Stimulated activated CD4-positive, alpha-beta T cell treated with anti-CD3 and anti-CD28 coated beads, Interleukin-12 subunit alpha, Interleukin-12 subunit beta, amount 100 ng/mL, for 48 hours (primary cell): Measurements from ENCODE around the gene HCST.
"Not testable (repeated sequence)": the region's sequence is repeated elsewhere in the genome, so short reads cannot be mapped to it uniquely, and the experiment has no call there.

Source experiments
- DNase-seq, 3 donors: peaks; one replicate each; pipeline ENCODE4 v3.0.0-alpha.2; 2020; ENCODE audit warnings: low read depth in 2 of 3, low spot score in 1 of 3

HCST gene

DNA sequence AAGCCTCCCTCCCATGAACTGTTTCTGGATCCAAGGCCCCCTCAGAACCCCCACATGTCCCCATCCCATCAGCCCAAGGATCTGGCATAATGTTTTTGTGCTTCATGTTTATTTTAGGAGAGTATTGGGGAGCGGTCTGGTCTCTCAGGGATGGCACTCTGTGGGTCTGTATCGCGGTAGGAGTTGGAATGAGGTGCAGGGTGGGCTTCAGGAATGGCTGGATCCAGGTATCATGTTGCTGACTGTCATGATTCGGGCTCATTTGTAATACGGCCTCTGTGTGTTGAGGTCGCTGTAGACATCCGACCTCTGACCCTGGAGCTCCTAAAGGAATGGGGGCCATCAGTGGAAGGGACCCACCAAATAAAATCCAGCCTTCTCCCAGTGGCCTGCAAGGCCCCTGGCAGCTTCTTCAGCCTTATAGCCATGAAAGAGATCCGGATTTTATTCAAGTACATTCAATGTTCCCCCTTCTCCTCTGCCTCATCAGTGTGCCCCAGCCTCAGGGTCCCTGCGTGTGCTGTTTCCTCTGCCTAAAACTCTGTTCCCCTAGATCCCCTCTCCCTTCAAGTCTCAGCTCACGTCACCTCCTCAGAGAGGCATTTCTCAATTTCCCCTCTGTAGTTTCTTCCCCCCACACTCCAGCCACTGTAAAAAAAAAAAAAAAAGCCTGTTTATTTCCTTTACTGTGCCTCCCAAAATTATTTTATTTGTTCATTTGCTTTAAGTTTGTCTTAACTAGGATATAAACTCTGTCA, 2.2 kb downstream of the HCST start:
- no peak for DNase-seq

DNA sequence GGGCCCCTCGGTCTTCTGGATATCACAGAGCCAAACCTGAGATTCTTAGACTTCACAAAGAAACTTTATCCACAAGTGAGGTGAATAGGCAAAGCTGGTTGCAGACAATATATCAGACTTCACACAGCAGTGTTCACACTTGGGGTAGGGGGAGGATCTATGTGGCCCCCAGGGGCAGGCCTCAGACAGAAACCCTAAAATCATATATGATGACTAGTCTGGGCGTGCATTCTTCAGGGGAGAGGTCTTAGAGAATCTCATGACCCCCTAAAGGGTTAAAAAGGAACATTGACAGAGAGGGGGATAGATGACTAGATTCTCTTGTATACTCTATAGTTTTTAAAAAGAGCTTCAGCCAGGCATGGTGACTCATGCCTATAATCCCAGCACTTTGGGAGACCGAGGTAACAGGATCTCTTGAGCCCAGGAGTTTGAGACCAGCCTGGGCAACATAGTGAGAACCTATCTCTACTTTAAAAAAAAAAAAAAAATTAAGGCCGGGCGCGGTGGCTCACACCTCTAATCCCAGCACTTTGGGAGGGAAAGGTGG, 2.9 kb downstream of the HCST start:
- DNase-seq: no peak

DNA sequence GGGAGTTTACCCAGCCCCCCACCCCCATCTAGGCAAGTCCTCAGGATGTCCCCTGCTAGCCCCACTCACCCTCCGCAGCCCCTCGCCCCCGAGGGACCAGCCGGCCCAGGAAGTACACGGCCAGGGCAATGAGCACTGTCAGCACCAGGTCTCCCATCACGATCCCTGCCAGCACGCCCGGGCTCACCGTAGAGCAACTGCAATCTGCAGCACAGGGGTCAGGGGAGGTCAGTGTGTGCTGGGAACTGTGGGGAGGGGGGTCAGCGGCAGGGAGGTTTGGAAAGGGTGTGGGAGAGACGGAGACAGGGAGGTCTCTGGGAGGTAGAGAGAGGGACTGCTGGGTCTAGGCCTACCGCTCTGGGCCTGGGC, 5.0 kb downstream of the HCST start:
- no peak for DNase-seq

DNA sequence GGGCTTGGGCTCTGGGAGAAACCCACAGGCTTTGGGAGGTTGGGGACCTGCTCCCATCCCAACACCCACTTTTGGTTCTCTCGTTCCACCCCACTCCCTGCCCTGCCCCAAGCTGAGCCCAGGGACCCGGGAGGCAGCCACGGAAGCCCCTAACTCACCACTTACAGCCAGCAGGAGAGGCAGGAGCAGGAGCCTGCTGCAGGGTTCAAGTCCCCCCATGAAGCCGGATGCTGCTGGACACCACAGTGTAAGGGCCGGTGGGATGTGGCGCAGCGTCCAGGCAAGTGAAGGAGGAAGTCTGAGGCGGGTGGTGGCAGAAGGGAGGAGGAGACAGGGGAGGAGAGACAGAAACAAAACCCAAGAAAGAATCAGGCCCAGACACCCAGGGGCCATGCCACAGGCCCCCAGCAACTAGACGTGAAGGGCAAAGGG, 5.7 kb downstream of the HCST start, which contains the start of gene TYROBP:
TSS of gene TYROBP (minus strand) at position 286 of the 432 bp plus-strand sequence. CDS start at position 219, 67 bp downstream.
- no peak for DNase-seq

DNA sequence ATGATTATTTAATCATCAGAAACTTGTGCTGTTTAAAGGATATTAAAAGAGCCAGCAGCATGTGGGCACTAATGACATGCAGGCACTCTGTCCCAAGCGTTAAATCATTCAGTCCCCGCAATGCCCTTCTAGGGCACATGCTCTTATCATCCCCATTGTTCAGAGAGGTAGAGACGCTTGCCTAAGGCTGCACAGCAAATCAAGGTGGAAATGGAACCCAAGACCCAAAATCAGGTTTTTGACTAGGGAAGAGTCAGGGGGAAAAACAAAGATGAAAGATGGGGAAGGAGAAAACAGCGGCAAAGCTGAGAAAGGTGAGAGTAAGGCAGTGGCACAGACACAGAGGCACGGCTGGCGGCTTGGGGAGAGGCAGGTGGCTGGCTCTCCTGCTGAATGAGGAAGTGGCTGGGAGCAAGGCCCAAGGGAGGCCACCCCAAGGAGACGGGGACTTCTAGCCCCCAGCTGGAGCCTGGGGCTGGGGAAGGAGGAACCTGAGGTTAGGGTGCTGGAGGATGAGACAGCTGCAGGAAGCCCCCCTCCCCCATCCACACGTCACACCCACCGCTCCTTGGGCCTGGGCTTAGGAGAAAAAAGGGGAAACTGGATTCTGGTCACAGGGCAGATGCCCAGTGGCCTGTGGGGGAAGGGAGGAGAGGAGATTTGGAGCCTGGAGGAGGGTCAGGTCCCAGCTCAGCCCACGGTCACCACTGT, 6.8 kb downstream of the HCST start:
- DNase-seq: no peak

DNA sequence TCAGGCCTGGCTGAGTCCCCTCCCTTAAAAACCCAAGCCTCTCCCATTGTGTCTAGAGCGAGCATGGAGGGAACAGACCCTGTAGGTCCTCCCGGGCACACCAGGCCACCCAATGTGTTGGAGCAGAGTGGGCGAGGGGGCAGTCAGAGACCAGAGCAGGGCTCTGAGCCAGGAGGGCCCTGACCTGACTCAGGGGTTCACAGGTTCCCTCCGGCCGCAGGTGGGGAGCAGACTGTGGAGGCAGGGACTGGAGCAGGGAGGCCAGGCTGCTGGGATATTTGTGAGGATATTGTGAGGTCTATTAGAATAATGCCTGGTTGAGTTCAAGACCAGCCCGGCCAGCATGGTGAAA, 7.3 kb downstream of the HCST start:
- DNase-seq: no peak

DNA sequence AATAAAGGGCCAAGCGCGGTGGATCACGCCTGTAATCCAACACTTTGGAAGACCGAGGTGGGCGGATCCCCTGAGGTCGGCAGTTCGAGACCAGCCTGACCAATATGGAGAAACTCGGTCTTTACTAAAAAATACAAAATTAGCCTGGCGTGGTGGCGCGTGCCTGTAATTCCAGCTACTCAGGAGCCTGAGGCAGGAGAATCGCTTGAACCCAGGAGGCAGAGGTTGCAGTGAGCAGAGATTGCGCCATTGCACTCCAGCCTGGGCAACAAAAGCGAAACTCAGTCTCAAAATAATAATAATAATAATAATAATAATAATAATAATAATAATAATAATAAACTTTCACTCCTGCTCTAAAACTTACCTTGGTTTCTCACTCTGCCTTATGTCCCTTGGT, 8.0 kb downstream of the HCST start:
- DNase-seq: not testable (repeated sequence)

DNA sequence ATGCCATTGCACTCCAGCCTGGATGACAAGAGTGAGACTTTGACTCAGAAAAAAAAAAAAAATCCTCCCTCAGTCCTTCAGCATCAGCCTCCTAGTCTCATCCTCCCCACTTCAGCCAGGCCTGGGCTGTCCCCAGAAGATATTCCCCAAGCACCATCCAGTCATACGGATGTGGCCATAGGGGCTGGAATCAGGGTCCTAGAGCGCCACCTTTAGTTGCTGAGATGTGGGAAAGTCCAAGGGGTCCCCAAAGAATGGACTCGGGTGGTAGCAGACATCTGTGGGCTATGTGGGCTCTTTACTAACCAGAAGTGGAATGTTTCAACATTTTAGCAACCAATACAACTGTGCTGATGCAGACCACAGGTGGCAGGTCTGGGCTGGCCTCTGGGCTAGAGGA, 8.8 kb downstream of the HCST start:
- no peak for DNase-seq

DNA sequence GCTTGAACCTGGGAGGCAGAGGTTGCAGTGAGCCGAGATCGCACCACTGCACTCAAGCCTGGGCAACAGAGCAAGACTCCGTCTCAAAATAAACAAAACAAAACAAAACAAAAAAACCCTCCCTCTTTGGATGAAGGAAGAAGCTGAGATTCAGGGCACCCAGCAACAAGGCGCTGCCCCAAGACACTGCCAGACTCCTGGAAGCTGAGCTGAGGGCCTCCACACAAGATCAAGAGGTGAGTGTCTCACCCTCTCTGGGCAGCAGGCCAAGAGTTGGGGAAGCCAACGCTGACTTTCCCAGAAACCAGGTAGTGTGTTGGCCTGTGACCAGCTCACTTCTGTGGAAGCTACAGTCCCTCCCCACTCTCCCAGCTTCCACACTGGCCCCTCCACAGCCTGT, 9.5 kb downstream of the HCST start:
- peak in 1 of 3 donors; percentile 19 for DNase-seq

DNA sequence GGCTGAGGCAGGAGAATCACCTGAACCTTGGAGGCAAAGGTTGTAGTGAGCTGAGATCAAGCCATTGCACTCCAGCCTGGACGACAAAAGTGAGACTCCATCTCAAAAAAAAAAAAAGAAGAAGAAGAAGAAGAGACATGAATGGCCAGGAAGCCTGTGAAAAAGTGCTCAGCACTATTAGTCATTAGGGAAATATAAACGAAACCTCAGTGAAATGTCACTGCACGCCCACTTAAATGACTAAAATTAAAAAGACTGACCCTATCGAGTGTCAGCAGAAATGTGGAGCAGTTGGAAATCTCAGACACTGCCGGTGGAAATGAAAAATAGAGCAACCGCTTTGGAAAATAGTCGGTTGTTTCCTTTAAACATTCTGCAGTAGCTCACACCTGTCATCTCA, 11.3 kb downstream of the HCST start:
- no peak for DNase-seq

DNA sequence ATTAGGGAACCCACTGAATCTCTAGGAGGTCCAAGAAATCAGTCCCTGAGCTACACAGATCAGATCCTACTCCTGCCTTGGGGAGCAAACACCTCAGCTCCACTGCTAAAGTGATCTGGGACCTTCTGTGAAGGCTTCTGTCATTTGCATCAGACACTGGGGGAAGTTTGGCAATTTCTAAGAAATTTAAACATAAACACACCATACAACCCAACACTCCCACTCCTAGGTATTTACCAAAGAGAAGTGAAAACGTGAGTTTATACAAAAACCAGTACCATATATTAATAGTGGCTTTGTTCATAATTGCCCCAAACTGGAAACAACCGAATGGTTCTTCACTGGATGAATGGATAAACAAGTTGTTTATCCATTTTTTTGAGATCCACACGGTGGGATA, 13.1 kb downstream of the HCST start:
- no peak for DNase-seq

DNA sequence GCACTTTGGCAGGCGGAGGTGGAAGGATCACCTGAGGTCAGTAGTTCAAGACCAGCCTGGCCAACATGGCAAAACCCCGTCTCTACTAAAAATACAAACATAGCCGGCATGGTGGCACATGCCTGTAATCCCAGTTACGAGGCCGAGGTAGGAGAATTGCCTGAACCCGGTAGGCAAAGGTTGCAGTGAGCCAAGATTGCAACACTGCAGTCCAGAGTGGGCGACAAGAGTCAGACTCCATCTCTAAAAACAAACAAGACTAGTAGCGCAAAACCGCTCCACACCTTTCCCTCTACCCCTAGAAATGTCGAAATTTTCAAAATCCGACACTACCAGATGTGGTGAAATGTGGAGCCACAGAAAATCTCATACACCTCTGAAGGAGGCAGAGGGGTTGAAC, 17.0 kb downstream of the HCST start:
- DNase-seq: no peak

DNA sequence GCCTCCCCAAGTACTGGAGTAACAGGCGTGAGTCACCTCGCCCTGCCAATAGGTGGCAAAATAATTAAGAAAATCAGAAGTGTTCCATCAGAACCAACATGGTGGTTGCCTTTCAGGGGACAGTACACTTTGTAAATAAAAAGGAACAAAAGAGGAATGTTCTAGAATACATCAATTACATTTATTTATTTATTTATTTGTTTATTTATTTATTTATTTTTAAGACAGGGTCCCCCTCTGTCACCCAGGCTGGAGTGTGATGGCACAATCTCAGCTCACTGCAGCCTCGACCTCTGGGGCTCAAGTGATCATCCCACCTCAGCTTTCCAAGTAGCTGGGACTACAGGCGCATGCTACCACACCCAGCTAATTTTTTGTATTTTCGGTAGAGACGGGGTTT, 18.7 kb downstream of the HCST start:
- no peak for DNase-seq

DNA sequence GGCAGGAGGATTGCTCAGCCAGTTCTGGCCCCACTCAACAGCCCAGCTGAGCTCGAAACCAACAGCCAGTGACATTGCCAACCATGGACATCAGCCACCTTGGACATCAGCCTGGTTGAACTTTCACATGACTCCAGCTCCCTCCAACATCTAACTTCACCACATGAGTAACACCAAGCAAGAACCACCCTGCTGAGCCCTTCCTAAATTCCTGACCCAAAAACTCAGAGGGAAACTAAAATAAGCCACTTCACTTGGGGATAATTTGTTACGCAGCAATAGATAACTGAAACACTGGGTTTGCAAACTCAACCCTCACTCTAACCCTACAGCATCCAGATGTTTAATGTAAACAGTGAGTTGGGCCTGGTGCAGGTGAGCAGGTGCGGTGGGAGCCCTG, 23.2 kb downstream of the HCST start:
- DNase-seq: no peak

DNA sequence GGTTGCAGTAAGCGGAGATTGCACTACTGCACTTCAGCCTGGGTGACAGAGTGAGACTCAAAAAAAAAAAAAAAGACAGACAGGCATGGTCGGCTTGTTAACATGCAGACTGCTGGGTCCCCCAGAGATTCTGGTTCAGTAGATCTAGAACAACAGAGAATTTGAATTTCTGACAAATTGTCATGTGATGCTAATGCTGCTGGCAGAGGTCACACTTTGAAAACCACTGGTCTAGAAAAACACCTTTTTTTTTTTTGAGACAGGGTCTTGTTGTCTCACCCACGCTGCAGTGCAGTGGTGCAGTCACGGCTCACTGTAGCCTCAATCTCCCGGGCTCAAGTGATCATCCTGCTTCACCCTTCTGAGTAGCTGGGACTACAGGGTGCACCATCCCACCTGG, 26.2 kb downstream of the HCST start:
- DNase-seq: no peak

DNA sequence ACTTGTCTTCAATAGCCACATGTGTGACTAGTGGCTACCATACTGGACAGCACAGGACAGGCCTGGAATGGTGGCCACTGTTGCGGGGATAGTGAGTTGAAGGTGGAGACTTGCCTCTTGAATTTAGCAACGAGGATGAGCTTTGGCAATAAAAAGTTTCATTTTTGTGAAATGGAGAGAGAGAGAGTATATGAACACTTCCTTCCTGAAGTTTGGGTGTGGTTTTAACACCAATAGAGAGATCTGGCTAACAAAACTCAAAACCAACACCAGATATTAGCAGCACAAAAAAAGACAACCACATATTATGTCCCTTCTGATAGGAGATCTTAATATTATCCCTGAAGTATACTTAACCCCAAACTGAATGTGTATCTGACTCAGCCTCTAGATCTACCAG, 27.5 kb downstream of the HCST start:
- no peak for DNase-seq

DNA sequence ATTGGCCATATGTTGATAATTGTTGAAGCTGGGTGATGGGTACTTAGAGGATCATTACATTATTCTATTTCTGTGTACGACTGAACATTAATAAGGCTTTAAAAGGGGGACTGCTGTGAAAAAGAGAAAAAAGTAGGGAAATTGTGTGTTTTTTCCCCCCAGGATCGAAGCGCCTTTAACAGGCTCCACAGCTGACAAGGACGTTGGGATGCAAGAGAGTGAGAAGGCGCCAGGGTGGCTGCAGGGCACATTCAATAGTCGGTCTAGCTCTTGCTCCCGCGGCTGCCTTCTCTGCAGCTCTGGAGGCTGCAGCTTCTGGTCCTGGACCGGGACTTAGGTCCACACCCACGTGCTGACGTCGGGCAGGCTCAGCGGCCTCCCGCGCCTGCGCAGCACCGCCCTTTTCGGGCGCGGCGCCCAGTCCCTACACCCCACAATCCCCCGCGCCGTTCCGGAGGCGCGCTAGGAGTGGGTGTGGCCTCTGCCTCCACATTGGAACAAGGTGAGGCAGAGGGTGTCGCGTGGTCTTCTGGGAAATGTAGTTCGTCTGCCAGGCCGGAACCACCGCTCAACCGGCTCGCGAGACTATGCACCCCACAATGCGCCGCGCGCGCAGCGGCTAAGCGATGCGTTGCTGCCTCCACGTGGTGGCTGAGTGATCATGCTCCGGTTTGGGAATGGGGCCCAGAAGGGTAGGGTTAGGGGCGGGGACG, 29.0 kb downstream of the HCST start:
- peak; percentile 98 to 99 (median 98) for DNase-seq

DNA sequence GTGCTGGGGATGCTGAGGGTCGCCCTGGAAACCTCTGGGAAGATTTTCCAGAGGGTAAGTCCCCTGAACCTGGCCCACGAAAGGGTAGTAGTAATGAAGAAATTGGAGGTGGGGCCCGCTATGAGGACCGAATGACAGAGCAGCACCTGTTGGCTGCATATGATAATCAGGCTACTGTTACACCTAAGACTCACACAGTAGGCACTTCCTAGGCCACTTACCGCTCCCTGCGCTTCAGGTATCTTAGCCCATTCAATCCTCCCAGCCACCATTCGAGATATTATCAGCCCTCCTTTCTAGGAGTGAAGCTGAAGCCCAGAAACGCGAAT, 29.5 kb downstream of the HCST start:
- no peak for DNase-seq

DNA sequence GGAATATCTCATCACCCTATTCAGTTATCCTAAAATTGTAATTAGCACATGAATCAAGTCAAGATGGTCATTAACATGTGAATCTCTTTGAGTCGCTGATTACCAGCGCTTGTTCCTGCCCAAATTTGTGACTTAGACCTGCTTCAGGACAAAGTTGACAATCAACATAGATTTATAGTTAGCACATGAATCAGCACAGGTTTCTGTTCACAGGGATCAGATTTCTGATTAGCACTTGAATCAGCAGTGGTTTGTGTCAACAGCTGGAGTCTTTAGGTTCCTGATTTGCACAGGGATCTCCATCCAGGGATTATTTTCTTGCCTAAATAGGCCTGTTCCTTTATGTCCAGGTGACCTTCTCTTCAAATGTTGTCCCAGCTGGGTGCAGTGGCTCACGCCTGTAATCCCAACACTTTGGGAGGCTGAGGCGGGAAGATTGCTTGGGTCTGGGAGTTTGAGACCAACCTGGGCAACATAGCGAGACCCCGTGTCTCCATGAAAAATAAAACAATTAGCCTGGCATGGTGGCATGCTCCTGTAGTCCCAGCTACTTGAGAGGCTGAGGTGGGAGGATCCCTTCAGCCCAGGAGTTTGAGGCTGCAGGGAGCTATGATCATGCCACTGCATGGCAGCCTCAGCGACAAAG, 30.1 kb downstream of the HCST start:
- DNase-seq: no peak

DNA sequence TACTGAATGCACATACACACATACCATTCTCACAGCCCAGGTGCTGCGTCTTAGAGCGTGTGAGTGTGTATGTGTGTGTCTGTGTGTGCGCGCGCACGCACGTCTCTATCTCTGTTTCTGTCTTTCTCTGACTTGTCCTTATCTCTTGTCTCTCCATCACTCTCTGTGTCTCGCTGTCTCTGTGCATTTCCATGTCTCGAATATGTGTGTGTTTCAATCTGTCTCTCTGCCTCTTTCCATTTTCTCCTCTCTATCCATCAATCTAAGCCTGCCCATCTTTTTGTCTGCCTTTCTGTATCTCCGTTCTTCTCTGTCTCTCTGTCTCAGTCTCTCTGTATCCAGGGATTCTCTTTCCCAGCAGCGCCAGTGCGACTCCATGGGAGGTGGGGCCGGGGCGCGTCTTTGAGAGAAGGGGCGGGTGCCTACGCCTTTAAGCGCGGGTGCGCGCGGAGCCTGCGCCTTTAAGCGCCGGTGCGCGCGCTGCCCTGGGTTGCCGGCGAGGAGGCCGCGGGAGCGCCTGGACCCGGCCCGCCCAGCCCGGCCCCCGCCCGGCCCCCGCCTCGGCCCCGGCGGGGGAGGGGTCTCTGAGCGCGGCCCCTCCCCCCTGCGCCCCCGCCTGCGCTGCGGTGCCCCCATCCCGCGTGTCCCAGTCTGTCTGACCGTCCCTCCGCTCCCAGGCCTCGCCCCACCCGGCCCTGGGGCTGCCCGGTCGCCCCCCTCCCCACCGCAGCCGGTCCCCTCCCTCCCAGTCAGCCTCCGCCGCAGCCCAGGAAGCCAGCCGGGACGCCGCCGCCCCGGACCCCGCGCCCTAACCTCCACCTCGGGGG, 33.8 kb downstream of the HCST start, which contains the start of gene LRFN3:
TSS of gene LRFN3 (plus strand) at position 464 of the 827 bp plus-strand sequence. CDS start 3,052 bp downstream, outside the sequence.
- DNase-seq: peak in 2 of 3 donors; percentile 45 to 60
